Superior temporal gyrus (tissue), 1 donor: Measurements from ENCODE around the gene DIP2C.

ENCODE experiments used
- DNase-seq: peaks from one replicate; pipeline ENCODE4 v3.0.0-alpha.2; 2016; ENCODE audit errors: extremely low spot score

Gene DIP2C

GRCh38 chr10:677750-678661 is 11.5 kb downstream of the DIP2C start:
- DNase-seq = no peak

- DNase-seq = no peak
These were observed 12.4 kb downstream of the DIP2C start for GRCh38 chr10:677038-677437.

- peak; percentile 12 for DNase-seq
These were observed 13.3 kb downstream of the DIP2C start for GRCh38 chr10:676178-676577.

GRCh38 chr10:675532-675931 is 13.9 kb downstream of the DIP2C start:
- DNase-seq = no peak

GRCh38 chr10:673492-673891 is 16.0 kb downstream of the DIP2C start:
- no peak for DNase-seq

- DNase-seq = no peak
These were observed 16.5 kb downstream of the DIP2C start for GRCh38 chr10:672992-673391.

GRCh38 chr10:672203-672602 is 17.3 kb downstream of the DIP2C start:
- DNase-seq = no peak

GRCh38 chr10:670990-671389 is 18.5 kb downstream of the DIP2C start:
- no peak for DNase-seq

- DNase-seq = no peak
These were observed 19.4 kb downstream of the DIP2C start for GRCh38 chr10:670038-670437.

GRCh38 chr10:668786-669485 is 20.5 kb downstream of the DIP2C start:
- no peak for DNase-seq

- DNase-seq = no peak
These were observed 21.8 kb downstream of the DIP2C start for GRCh38 chr10:667602-668143.

- no peak for DNase-seq
These were observed 22.4 kb downstream of the DIP2C start for GRCh38 chr10:667096-667495.

GRCh38 chr10:666237-667012 is 23.0 kb downstream of the DIP2C start:
- no peak for DNase-seq

GRCh38 chr10:665579-666091 is 23.8 kb downstream of the DIP2C start:
- no peak for DNase-seq

- no peak for DNase-seq
These were observed 24.6 kb downstream of the DIP2C start for GRCh38 chr10:664893-665292.

GRCh38 chr10:664301-664700 is 25.2 kb downstream of the DIP2C start:
- no peak for DNase-seq

GRCh38 chr10:663831-664251 is 25.6 kb downstream of the DIP2C start:
- DNase-seq = peak; percentile 92

GRCh38 chr10:663466-663751 is 26.1 kb downstream of the DIP2C start:
- no peak for DNase-seq

GRCh38 chr10:662686-663465 is 26.6 kb downstream of the DIP2C start:
- peak; percentile 66 for DNase-seq

- no peak for DNase-seq
These were observed 27.3 kb downstream of the DIP2C start for GRCh38 chr10:662223-662605.

GRCh38 chr10:661597-662222 is 27.8 kb downstream of the DIP2C start:
- peak; percentile 30 for DNase-seq
